Osteocyte (in vitro differentiated cells): ENCODE data around the gene LRRTM3. TPM values are rescaled to one million over a fixed set of nuclear protein-coding genes. Genes with fewer than 3 reads are reported as not detected.

Experiments used
- DNase-seq: peaks from one replicate; pipeline ENCODE4 v3.0.0; 2021; ENCODE audit warnings: mixed read lengths; ENCODE audit not compliant: unreplicated experiment; ENCODE audit errors: extremely low spot score
- H3K27ac Mint-ChIP-seq: one replicate; pipeline ENCODE4 v1.8.0; 2021; ENCODE audit warnings: mild to moderate bottlenecking, mixed read lengths; ENCODE audit not compliant: unreplicated experiment
- H3K27me3 Mint-ChIP-seq: one replicate; pipeline ENCODE4 v1.8.0; 2021; ENCODE audit warnings: mixed read lengths; ENCODE audit not compliant: unreplicated experiment
- H3K36me3 Mint-ChIP-seq: one replicate; pipeline ENCODE4 v1.8.0; 2021; ENCODE audit warnings: mixed read lengths; ENCODE audit not compliant: unreplicated experiment
- H3K4me1 Mint-ChIP-seq: one replicate; pipeline ENCODE4 v1.8.0; 2021; ENCODE audit warnings: mixed read lengths; ENCODE audit not compliant: unreplicated experiment
- H3K4me3 Mint-ChIP-seq: one replicate; pipeline ENCODE4 v1.8.0; 2021; ENCODE audit warnings: mild to moderate bottlenecking, moderate library complexity, mixed read lengths; ENCODE audit not compliant: unreplicated experiment
- H3K9me3 Mint-ChIP-seq: one replicate; pipeline ENCODE4 v1.8.0; 2021; ENCODE audit warnings: mixed read lengths; ENCODE audit not compliant: unreplicated experiment
- CTCF ChIP-seq: fragments of 200-600 bp; sonication (generic); IDR thresholded peaks from 2 replicates; pipeline ENCODE4 v1.5.0; 2021; ENCODE audit warnings: antibody characterized with exemption, mild to moderate bottlenecking, moderate library complexity
- total RNA-seq: library from RNA; stranded (reverse); gene quantifications from 2 replicates; pipeline ENCODE4 v1.2.1, GENCODE V29; 2021

The LRRTM3 gene
- total RNA-seq, 1 donor from 2014 or later, result 0.21 TPM

- no peak for TF ChIP-seq CTCF
- Mint-ChIP-seq H3K9me3 (no peaks in the 10 kb centered on the region), H3K36me3 (no peaks in the 10 kb centered on the region), H3K27ac (no peak overlapping the region), H3K4me3 (no peak overlapping the region), H3K4me1 (no peaks in the 10 kb centered on the region), H3K27me3 (peaks cover 7% of the 10 kb centered on the region)
- DNase-seq, result no peak
Measured at GRCh38 chr10:67140641-67141040, 214.8 kb downstream of the LRRTM3 start.

- H3K36me3 Mint-ChIP-seq, result no peaks in the 10 kb centered on the region
- no peaks in the 10 kb centered on the region for H3K9me3 Mint-ChIP-seq
- DNase-seq, result no peak
- H3K4me3 Mint-ChIP-seq, result no peak overlapping the region
- no peaks in the 10 kb centered on the region for H3K4me1 Mint-ChIP-seq
- no peak for TF ChIP-seq CTCF
- H3K27ac Mint-ChIP-seq, result no peak overlapping the region
- peaks cover 6% of the 10 kb centered on the region for H3K27me3 Mint-ChIP-seq
Measured at GRCh38 chr10:67141300-67141699, 215.5 kb downstream of the LRRTM3 start.

GRCh38 chr10:67144530-67144929, 218.7 kb downstream of the LRRTM3 start:
- Mint-ChIP-seq H3K27ac (no peak overlapping the region), H3K27me3 (no peaks in the 10 kb centered on the region), H3K4me1 (no peaks in the 10 kb centered on the region), H3K9me3 (no peaks in the 10 kb centered on the region), H3K36me3 (no peaks in the 10 kb centered on the region), H3K4me3 (no peak overlapping the region)
- TF ChIP-seq CTCF, result no peak
- DNase-seq, result no peak
